WERI-Rb-1 (cell line): ENCODE measurements around the gene AOPEP.
"Not testable (repeated sequence)": the region's sequence is repeated elsewhere in the genome, so short reads cannot be mapped to it uniquely, and the experiment has no call there.

Experiments
- DNase-seq: peaks from one replicate; pipeline ENCODE4 v3.0.0-alpha.2; 2020
- H3K27ac ChIP-seq: fragments of 250-450 bp; sonication (Bioruptor Pico); 2 replicates; pipeline ENCODE4 v1.5.1; 2020; ENCODE audit warnings: mild to moderate bottlenecking, moderate library complexity
- H3K27me3 ChIP-seq: fragments of 250-450 bp; sonication (Bioruptor Pico); 2 replicates; pipeline ENCODE4 v1.5.1; 2021; ENCODE audit warnings: mild to moderate bottlenecking, low read depth, moderate library complexity; ENCODE audit not compliant: insufficient read depth, severe bottlenecking
- H3K36me3 ChIP-seq: fragments of 250-450 bp; sonication (Bioruptor Pico); 2 replicates; pipeline ENCODE4 v1.5.1; 2020; ENCODE audit warnings: mild to moderate bottlenecking, moderate library complexity
- H3K4me3 ChIP-seq: 2 replicates; pipeline ENCODE4 v1.5.1; 2011; ENCODE audit warnings: low read depth, mild to moderate bottlenecking, control low read depth, low read length
- H3K9me3 ChIP-seq: fragments of 250-450 bp; sonication (Bioruptor Pico); 2 replicates; pipeline ENCODE4 v1.5.1; 2021; ENCODE audit warnings: mild to moderate bottlenecking, moderate library complexity; ENCODE audit not compliant: severe bottlenecking
- TF ChIP-seq, protein P1 (sequence below): IDR thresholded peaks from 2 replicates; pipeline ENCODE4 v1.5.1; 2011; ENCODE audit warnings: low read depth, mild to moderate bottlenecking, control low read depth, inconsistent platforms, low read length

Gene AOPEP

DNA sequence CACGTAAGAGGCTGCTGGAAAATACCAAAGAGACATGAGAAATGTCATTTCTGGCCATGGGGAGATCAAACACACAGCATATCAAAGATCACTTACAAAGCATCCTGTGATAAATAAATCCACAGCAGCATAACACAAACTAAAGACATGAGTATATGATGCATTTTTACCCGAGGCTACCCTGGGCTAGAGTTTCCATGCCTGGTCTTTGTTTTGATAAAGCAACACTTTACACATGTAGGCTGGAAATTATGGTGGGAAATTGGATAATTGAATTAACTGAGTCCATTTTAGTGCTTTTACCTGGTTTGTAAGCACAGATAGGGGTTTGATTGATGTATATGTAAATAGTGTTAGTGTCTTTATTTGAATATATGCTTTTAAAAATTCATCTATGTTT, 288.4 kb downstream of the AOPEP start:
- no peak for DNase-seq
- Histone ChIP-seq H3K36me3 (peaks cover 64% of the 10 kb centered on the region), H3K9me3 (no peaks in the 10 kb centered on the region), H3K27ac (no peak overlapping the region), H3K4me3 (no peak overlapping the region), H3K27me3 (no peaks in the 10 kb centered on the region)
- TF ChIP-seq, protein P1, sequence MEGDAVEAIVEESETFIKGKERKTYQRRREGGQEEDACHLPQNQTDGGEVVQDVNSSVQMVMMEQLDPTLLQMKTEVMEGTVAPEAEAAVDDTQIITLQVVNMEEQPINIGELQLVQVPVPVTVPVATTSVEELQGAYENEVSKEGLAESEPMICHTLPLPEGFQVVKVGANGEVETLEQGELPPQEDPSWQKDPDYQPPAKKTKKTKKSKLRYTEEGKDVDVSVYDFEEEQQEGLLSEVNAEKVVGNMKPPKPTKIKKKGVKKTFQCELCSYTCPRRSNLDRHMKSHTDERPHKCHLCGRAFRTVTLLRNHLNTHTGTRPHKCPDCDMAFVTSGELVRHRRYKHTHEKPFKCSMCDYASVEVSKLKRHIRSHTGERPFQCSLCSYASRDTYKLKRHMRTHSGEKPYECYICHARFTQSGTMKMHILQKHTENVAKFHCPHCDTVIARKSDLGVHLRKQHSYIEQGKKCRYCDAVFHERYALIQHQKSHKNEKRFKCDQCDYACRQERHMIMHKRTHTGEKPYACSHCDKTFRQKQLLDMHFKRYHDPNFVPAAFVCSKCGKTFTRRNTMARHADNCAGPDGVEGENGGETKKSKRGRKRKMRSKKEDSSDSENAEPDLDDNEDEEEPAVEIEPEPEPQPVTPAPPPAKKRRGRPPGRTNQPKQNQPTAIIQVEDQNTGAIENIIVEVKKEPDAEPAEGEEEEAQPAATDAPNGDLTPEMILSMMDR = no peak

DNA sequence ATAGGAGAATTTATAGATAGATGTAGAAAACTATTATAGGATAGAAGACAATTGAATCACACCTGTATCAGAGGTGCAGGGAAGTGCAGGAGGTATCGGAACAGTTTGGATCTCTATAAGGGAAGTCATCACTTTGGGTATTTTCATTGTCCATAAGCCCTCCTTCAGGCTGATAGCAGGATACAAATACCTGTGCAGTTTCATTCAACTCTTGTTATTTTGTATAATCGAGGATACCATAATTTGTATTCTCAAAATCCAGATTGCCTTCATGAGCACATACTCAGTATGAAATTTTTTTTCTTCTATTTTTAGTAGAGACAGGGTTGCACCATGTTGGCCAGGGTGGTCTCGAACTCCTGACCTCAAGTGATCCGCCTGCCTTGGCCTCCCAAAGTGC, 289.1 kb downstream of the AOPEP start:
- H3K4me3 ChIP-seq = no peak overlapping the region
- peaks cover 64% of the 10 kb centered on the region for H3K36me3 ChIP-seq
- TF ChIP-seq, protein P1 = no peak
- H3K27me3 ChIP-seq = no peaks in the 10 kb centered on the region
- H3K9me3 ChIP-seq = no peaks in the 10 kb centered on the region
- H3K27ac ChIP-seq = no peak overlapping the region
- no peak for DNase-seq

DNA sequence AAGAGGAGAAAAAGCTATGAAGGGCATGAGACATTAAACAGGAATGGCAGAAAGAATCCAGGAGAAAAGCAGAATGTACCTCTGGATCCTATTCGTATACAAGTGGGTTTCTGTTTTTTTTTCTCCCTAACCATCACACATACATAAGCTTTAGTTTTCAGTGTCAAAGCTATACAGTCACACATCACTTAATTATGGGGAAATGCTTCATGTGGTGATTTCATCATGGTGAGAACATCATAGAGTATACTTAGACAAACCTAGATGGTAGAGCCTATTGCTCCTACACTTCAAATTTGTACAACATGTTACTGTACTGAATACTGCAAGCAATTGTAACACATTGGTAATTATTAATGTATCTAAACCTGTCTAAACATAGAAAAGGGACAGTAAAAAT, 290.6 kb downstream of the AOPEP start:
- Histone ChIP-seq H3K27ac (no peak overlapping the region), H3K9me3 (no peaks in the 10 kb centered on the region), H3K27me3 (no peaks in the 10 kb centered on the region), H3K4me3 (no peak overlapping the region), H3K36me3 (peaks cover 71% of the 10 kb centered on the region)
- no peak for DNase-seq
- TF ChIP-seq, protein P1 = no peak

DNA sequence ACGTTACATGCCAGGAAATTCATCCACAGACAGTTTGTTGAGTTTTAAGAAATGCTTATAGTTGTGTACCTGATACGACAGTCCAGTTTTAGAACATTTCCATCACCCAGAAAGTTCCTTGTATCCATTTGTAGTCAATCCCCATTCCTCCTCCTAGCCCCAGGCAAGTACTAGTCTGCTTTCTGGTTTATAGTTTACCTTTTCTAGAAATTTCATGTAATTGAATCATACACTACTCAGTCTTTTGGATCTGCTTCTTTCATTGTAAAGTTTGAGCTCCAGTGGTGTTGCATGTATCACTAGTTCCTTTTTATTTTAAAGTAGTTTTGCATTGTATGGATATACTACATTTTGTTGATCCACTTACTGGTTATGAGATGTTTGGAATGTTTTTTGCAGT, 291.2 kb downstream of the AOPEP start:
- Histone ChIP-seq H3K27ac (no peak overlapping the region), H3K36me3 (peaks cover 73% of the 10 kb centered on the region), H3K27me3 (no peaks in the 10 kb centered on the region), H3K9me3 (no peaks in the 10 kb centered on the region), H3K4me3 (no peak overlapping the region)
- no peak for DNase-seq
- TF ChIP-seq, protein P1 = no peak

DNA sequence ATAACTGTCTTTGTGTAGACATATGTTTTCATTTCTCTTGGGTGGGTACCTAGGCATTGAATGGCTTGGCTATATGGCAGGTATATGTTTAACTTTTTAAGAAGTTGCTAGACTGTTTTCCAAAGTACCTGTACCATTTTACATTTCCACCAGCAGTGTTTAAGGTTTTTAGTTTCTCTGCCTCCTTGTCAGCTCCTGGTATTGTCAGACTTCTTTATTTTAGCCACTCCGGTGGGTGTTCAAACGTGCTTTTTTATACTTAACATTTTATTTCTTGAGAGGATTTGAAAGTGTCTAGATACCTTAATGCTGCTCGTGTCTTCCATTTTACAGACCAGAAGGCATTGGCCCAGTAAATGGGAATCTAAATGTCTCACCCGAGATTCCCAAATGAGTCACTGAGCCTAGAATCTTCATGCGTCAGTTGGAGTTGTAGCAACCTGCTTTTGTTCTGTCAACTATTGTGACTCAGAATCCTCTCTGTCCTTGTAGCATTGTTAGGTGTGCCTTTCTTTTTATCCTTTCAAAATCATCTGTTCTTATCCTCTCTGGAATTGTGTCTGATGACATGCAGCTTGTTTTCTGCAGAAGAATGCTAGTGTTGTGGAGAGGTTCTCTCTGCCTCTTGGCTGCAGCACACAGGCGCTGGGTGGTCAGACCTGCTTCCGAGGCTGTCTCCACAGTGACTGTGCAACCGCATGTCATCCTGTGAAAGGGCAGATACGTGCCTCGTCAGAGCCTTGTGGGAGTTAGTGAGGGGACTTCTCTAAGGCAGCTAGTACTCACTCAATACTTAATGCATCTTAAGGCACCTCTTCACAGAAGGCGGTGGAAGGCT, 291.8 kb downstream of the AOPEP start:
- TF ChIP-seq, protein P1 = no peak
- Histone ChIP-seq H3K36me3 (peaks cover 73% of the 10 kb centered on the region), H3K9me3 (no peaks in the 10 kb centered on the region), H3K27ac (no peak overlapping the region), H3K27me3 (no peaks in the 10 kb centered on the region), H3K4me3 (no peak overlapping the region)
- no peak for DNase-seq

DNA sequence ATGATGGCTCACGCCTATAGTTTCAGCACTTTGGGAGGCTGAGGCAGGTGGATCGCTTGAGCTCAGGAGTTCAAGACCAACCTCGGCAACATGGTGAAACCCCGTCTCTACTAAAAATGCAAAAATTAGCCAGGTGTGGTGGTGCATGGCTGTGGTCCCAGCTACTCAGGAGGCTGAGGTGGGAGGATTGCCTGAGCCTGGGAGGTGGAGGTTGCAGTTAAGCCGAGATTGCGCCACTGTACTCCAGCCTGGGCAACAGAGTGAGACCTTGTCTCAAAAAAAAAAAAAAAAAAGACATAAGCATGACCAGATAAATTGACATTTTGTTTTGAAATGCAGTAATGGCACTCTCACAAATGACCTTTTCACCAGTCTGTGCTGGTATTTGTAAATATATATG, 294.1 kb downstream of the AOPEP start:
- H3K36me3 ChIP-seq = peaks cover 59% of the 10 kb centered on the region
- H3K9me3 ChIP-seq, H3K4me3 ChIP-seq, H3K27ac ChIP-seq, H3K27me3 ChIP-seq, DNase-seq: not testable (repeated sequence)
